Medulla oblongata (tissue), 1 donor: Measurements from ENCODE around the gene PLA2G4A.
A peak's percentile ranks its signal among the peaks of the same experiment; 100 is the strongest.
"Not testable (repeated sequence)": the region's sequence is repeated elsewhere in the genome, so short reads cannot be mapped to it uniquely, and the experiment has no call there.

ENCODE experiments used
- DNase-seq: peaks from one replicate; pipeline ENCODE4 v3.0.0-alpha.2; 2015; ENCODE audit errors: extremely low spot score

PLA2G4A gene

DNA sequence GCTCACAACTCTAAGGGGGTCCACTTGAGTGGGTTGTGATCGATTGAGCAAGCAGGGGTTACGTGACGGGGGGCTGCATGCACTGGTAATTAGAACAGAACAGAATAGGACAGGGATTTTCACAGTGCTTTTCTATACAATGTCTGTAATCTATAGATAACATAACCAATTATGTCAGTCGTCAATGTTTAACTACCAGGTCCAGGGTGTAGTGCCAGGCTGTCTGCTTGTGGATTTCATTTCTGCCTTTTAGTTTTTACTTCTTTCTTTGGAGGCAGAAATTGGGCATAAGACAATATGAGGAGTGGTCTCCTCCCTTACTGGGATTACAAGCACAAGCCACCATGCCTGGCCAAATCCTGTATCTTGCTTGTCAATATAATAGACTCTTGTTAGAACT lies 94.1 kb downstream of the PLA2G4A start:
- DNase-seq, result not testable (repeated sequence)

DNA sequence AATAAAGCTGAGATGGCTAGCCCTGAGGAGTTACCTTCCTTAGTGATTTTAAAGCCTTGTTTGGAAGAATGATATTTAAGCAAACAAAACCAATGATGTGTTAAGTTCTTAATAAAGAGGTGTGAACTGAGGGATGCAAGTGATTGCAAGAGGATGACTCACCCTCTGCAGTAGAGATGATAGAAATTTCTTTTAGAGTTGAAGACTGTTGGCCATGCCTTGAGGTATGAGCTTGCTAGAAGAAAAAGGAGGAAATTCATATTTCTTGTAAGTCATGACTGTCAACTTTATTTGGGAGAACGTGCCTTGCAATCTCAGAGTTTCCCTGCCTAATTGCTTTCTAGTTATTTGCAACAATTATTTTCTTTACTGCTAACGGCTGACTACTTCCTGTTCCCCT lies 94.7 kb downstream of the PLA2G4A start:
- no peak for DNase-seq

DNA sequence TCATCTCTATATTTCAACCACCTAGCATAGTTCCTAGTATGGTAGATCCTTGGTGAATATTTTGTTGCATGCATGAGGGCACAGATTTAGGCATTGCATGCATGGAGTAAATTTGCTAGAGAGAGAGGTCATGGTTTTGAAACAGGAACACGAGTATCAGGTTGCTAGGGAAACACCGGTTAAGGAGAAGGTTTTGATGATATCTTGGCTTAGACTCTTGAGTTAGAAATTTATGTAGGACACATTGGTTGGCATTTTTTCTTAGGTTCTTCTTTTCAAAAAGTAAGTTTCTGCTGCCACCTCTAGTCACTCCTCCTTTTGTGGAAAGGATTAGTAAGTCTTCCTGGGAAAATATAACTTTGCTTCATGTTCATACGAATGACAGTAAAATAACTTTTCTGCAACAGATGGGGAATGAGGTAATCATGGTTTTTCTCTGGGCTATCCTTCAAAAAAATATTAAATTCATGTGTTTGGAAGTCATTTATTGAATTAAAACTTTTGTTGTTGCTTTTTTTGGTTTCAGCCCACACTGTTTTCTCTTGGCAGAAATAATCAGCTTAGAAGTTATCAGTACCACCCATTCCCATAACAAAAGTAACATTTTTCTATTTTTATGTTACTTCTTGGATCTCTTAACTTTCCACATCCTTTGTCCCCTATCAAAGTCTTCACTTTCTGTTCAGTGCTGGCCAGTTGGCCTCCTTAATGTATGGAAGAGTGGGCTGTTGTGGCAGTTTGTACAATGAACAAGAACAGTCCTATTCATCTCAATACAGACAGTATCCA lies 97.3 kb downstream of the PLA2G4A start:
- no peak for DNase-seq

DNA sequence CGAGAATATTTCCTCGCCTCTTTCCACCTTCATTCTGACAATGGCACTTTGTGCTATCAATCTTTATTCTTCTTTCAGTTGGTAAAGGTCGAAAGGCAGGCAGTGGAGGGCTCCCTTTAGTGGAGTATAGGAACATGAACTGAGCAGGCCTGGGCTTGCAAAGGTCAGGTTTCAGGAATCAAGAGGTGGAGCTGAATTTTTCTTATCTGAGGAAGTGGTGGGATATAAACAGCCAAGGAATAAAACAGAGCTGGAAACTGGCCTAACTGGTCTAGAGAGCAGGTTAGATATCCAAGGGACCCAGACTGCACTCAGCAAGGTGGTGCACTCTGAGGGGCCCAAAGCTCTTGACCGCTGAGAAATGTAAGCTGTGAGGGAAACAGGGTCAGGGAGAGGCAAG lies 99.1 kb downstream of the PLA2G4A start:
- DNase-seq, result no peak

DNA sequence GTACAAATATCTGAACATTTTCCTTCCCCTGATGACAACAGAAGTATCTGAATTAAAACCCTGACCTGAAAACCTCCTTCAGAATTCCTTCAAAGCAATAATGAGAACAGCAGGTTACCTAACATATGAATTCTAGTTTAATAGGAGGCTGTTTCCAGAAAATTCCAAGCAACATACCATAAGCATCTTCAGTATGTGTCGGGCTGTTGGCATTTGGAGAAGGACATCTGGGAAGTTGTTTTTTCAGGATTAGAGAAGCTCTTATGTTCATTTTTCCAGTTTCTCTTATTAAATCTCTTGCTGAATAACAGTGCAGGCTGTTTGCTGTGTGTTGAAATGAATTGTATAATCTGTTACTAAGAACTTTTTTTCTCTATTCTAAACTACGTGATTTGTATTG lies 101.5 kb downstream of the PLA2G4A start:
- DNase-seq, result no peak

DNA sequence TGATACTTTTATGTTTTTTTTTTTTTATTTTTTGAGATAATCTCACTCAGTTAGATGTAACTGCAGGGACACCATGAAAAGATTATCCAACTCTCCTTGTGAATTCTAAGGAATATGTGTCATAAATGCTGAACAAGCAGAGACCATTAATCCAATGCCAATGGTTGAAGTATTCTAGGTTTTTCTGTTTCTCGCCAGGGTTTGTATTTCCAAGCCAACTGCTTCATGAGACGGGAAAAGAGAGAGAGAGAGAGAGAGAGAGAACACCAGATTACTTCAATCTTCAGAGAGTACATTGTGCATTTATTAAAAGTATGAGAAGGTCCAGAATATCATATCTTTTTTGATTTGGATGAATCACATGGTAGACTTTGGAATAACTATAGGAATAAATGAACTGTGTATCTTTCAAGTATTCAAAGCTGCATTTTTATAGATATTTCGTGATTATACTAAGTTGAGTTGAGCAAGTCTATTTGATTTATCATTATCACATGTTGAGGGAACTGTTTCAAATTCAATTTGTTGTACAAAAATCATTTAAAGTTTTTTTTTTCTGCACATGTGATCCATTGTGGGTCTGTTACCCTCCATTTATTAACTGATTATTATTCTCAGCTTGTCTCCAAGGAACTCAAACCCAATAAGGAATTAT lies 108.4 kb downstream of the PLA2G4A start:
- peak; percentile 4 for DNase-seq

DNA sequence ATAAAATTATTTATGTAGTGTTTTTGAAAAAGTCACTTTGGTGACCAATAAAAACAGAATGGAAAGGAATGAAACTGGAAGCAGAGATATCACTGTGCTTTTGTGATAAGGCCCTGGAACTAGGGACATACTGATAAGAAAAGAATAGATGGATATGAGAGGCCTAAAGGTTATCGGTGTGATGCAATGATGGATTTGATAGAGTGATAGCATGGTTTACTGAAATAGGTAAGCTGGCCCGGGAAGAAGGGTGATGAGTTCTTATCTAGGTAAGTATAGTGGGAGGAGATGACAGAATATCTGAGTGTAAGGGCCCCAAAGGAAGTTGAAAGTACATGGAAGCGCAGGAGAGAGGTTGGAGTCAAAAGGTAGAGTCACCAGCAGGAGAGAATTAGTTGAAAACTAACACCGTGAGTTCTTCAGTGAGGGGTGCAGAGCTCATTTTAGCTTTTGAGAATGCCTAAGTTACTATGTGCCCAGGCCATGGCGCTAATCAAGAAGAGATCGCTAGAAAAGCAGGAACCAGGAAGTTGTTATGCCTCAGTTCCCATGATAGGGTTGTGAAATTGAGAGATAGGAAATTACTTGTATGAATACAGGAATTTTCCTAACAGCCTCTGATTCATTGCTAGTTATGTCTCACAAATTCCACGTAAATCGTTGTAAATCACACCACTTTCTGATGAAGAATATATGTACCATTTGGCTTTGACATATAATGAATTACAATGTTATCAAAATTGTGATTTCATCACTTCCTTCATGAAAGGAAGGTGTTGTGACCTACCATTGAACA lies 115.3 kb downstream of the PLA2G4A start:
- no peak for DNase-seq

DNA sequence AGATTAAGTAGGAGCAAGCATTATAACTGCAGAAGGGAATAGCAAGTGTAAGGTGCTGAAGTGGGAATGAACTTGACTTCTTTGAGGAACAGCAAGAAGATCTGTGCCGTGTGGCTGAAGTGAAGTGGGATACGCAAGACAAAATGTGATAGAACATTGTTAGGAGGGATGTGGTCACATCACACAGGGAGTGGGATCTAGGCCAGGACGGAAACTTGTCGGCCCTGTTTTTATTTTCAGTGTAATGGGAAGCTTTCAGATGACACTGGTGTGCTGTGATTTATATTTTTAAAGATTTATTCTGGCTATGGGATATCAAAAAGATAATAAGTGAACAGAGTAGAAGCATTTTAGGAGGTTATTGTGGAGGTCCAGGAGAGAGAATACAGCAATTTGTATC lies 116.4 kb downstream of the PLA2G4A start:
- no peak for DNase-seq

DNA sequence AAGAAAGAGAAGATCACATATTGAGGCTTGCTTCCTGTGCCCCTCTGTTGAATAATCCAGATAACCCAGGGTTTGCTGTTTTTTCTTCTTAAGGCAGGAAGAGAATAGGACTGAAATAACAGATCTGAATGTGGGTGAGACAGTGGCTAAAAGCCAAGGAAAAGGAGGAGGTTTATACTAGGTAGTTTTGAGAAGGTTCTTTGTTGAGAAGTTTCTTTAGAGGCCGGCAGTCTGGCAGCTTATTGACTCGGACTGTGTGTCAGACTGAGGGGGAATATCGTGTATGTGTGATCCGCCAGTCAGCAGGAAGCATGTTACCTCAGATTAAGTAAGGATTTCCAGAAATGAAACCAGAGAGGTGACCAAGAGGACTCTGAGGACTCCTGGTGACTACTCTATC lies 119.8 kb downstream of the PLA2G4A start:
- no peak for DNase-seq

DNA sequence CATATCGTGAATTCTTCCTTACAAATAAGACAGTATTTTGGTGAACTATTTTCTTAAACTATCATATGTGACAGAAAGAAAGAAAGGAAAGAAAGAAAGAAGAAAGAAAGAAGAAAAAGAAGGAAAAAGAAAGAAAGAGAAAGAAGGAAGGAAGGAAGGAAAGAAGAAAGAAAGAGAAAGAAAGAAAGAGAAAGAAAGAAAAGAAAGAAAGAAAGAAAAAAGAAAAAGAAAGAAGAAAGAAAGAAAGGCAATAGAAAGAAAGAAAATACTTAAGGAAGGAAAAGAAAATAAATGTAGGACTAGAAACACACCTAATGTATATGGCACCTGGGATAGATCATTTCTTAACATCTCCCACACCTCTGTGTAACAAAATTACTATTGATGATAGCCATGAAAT lies 120.4 kb downstream of the PLA2G4A start:
- no peak for DNase-seq

DNA sequence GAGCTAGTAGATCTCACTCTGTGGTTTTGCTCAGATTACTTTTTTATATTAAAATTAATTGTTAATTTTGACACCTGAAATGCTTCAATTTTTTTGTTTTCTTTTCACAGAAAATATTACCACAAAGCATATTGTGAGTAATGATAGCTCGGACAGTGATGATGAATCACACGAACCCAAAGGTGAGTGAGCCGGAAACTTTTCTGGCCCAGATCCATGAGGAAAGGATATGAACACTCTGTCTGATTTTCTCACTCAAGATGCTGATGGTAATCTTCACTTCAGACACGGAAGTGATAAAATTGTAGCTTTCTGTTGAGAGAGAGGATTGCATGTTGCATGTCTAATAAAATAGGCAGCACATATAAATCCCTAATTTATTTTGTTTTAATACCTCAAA lies 121.8 kb downstream of the PLA2G4A start:
- no peak for DNase-seq

DNA sequence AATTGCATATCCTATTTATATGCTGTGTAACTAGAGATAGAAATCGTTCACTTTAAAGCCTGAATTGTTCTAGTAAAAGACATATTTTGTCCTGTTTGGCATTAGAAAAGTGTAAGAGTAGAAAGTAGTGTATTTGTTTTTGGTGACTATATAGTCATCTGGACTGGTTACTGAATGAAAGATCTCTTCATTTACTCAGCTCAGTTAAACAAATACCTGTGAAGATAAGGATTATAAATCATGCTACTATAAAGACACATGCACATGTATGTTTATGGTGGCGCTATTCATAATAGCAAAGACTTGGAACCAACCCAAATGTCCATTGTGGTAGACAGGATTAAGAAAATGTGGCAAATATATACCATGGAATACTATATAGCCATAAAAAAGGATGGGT lies 125.1 kb downstream of the PLA2G4A start:
- no peak for DNase-seq

DNA sequence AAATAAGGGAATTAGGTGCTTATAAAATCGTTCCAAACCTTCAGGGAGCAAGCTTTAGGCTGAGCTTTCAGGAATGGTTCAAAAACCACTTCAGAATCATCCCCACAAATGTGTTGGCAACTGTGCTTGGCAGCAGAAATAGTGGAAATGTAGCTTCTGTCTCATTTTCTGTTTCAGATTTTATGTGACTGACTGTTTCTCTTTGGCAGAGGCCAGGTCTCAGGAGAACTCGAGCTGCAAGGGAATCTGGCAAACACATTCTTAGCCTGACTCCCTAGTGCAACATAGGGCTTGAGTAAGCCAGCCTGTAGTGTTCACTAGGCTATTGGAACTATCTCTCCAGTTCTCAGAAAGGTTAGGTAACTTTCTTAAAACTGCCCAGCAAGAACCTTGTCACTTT lies 128.6 kb downstream of the PLA2G4A start:
- peak; percentile 5 for DNase-seq

DNA sequence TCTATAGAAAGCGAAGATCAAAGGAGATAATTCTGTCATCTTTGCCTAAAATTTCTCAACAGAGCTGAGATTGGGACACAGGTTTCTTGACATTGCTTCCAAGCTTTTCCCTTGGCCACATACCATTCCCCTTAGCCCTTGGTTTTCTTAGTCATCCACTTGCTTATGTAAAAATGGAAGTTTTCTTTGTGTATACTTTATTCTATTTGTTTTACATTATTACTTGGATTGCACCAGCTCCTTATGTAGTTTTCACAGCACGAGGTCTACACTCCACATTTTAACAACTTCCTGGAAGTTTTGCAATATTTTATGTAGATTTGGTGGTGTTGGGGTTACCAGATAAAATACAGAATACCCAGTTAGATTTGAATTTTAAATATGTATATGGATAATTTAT lies 129.8 kb downstream of the PLA2G4A start:
- no peak for DNase-seq

DNA sequence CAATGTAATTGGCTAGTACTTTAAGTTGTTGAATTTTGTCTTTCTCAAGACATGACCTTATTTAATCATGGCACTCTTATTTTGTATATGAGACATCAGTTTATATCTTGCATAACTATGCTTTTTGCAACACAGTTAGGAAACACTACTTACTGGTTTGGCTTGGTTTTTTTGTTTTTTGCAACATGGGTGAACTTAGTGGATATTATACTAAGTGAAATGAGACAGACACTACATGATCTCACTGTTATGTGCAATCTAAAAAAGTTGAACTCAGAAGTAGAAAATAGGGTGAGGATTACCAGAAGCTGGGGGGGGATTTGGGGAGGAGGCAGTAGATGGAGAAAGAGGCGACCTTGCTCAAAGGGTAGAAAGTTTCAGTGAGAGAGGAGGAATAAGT lies 132.1 kb downstream of the PLA2G4A start:
- no peak for DNase-seq

DNA sequence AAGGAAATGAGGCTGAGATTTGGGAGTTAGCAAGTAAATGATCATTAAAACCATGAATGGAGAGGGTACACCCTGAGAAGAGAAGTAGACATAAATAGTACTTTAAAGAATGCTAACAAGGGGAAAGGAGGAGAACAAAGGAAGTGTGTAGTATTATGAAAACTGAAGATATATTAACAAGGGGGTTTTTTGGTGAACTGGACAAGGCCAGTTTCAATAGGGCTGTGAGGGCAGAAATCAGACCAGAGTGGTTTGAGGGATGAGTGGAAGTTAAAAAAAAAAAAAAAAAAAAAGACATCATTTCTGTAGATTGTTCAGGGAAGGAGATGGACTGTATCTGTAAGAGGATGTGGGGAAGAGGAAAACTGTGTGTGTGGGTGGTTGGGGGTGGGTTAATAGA lies 137.1 kb downstream of the PLA2G4A start:
- DNase-seq, result no peak

DNA sequence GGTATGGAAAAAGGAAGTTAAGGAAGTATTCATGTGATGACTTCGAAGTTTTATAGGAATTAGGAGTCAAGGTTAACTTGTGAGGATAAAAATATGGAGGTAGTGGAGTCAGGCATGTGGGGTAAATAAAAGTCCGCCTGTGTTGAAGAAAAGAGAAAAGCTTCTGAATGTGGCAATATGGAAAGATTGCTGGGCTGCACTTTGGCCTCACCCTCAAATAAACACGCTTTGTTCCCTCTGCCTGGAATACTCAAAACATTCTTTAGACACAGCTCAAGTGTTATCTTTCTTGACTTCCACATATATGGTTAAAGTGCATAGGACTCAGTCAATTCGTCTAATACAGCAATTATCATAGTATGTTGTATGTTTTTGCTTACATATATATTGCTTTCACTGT lies 137.7 kb downstream of the PLA2G4A start:
- DNase-seq, result no peak

DNA sequence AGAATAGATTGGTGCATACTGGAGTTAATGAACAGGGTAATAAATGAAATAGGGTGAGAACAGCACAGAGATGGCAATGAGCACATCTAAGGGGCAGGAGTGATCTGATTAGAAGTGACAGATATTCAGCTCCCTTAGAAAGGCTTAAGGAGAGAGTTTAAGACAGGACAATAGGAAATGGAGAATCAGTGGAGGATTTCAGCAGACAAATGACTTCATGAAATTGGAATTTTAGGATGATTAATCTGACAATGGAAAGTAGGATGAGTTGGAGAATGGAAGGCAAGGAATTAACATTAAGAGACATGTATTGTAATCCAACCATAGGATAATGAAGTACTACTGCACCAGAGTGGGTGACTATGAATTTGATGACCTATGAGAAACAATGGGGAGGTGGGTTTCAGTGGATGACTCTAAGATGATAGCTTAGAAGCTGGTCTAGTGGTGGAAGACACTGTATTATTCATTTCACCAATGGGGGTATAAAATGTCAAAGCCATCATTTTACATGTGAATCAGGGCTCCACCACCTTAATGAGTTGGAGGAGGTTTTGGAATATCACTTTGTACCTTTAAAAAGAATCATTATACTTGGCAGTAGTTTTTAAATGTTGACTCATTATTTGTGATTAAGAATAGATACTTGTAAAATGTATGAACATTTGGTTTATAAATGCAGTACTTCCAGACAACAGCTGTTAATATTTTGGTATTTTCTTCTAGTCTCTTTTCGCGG lies 139.1 kb downstream of the PLA2G4A start:
- DNase-seq, result no peak

DNA sequence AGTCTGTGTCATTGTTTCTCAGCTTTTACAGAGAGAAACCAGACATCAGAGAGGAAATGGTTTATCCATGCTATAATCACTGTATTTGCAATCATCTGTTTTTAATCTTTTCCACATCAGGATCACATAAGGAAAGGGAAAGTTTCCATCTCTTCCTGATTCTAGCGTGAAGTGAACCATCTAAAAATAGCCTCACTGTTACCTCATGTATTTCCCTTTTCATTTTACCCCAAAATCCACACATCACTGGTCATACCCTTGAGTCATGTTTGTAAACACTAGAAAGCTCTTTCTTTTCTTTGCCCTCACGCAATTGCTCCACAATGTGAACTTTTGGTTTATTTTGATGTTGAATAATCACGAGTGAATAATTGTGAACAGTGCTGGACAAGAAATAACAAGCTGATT lies 146.0 kb downstream of the PLA2G4A start:
- no peak for DNase-seq

DNA sequence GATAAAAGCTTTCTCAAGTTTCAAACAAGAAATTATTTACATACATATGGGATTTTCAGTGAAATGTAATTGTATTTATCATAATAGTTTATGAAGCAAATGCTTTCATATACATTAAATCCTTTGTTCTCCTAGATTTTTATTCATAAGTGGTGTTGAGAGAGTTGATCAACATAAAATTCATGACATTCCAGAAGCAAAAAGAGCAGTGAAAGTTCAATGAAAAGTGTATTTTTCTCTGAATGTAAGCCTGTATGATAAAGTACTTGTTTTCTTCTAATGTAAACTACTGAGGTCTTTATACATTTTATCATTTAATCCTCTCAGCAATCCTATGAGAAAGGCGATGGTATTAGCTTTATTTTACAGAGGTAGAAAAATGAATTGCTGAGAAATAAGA lies 146.5 kb downstream of the PLA2G4A start:
- DNase-seq, result no peak

DNA sequence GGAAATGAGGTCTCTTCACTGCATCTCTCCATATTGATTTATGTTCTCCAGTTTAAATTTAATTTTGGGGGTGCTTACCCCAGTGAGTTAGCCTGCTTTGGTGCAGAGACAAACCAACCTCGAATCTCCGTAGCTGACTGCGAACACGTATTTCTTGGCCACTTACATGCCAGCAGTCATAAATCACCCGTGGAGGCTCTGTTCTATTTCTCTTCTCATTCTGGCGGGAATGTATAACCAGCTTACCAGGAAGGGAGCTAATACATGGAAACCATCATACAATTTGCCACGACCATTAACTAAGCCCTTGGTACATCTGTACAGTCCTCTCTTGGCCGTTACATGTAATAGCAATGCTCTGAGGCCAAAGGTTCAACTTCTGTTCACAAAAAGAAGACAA lies 148.0 kb downstream of the PLA2G4A start:
- DNase-seq, result no peak
